ENCODE measurements around the gene GPR173. TPM values are rescaled to one million over a fixed set of nuclear protein-coding genes. Genes with fewer than 3 reads are reported as not detected.

Gene GPR173
- total and polyA plus RNA-seq, 2 experiments from 2014 or later = 1.2 to 3.4 TPM

DNA sequence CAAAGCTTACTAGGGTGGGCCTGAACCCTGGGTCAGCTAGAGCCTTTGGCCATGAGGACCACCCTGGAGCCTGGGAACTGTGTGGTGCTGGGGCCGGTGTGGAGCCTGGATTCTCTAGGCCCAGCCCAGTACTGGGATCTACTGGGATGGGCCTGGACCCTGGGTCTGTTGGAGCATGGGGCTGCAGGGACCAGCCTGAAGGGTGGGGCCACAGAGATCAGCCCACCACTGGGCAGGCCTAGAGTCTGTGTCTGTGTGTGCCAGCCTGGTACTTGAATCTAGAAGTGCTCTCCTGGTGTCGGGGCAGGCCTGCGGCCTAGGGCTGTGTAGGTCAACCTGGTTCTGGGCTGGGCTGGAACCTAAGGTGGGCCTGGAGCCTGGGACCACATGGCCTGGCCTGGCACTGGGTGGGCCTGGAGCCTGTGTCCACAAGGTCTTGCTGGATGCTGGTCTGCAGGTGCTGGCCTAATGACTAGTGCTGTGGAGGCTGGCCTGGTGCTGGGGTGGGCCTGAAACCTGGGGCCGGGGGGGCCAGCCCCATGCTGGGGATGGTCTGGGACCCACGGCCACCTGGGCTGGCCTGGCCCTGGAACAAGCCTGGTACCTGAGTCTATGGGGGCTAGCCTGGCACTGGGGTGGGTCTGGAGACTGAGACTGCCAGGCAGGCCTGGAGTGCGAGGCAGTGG lies 66.4 kb downstream of the GPR173 start:
- H3K36me3 ChIP-seq (replicated peaks; ENCODE audit: insufficient read depth, low read depth) = no peaks in the 10 kb centered on the region
- H3K4me2 ChIP-seq = no peak overlapping the region
- DNase-seq (ENCODE audit: low spot score) = no peak
- H3K27me3 ChIP-seq = no peaks in the 10 kb centered on the region
- no peaks in the 10 kb centered on the region for H3K79me2 ChIP-seq
- no peaks in the 10 kb centered on the region for H3K9me2 ChIP-seq (replicated peaks; ENCODE audit: insufficient read depth)
- no peak for TF ChIP-seq EZH2phosphoT487 (IDR thresholded peaks at IDR 0.05; ENCODE audit: low read depth, severe bottlenecking, unreplicated experiment)
- TF ChIP-seq CTCF (IDR thresholded peaks at IDR 0.05; ENCODE audit: poor library complexity) = no peak
- no peak for TF ChIP-seq EZH2 (IDR thresholded peaks at IDR 0.05; ENCODE audit: borderline replicate concordance)
- no peak overlapping the region for H2AFZ ChIP-seq
- no peaks in the 10 kb centered on the region for H3K4me1 ChIP-seq (ENCODE audit: insufficient read depth)
- H3K4me3 ChIP-seq = no peak overlapping the region
- H3K27ac ChIP-seq = no peak overlapping the region
- WGBS (ENCODE audit: low lambda C conversion rate, missing lambda C conversion rate) = 90% methylated on average over 5 of the region's 6 CpGs
- no peaks in the 10 kb centered on the region for H3K9me3 ChIP-seq (ENCODE audit: low read depth)
- no peaks in the 10 kb centered on the region for H4K20me1 ChIP-seq (ENCODE audit: insufficient read depth, poor library complexity, severe bottlenecking)

GRCh38 chrX:53115550-53115874 lies 66.9 kb downstream of the GPR173 start:
- WGBS (ENCODE audit: low lambda C conversion rate, missing lambda C conversion rate) = 69% methylated on average over 2 of the region's 2 CpGs
- Histone ChIP-seq H3K9me3 (ENCODE audit: low read depth) (no peaks in the 10 kb centered on the region), H2AFZ (no peak overlapping the region), H4K20me1 (ENCODE audit: insufficient read depth, poor library complexity, severe bottlenecking) (no peaks in the 10 kb centered on the region), H3K36me3 (replicated peaks; ENCODE audit: insufficient read depth, low read depth) (no peaks in the 10 kb centered on the region), H3K9me2 (replicated peaks; ENCODE audit: insufficient read depth) (no peaks in the 10 kb centered on the region), H3K79me2 (no peaks in the 10 kb centered on the region), H3K4me2 (no peak overlapping the region), H3K27ac (no peak overlapping the region), H3K4me1 (ENCODE audit: insufficient read depth) (no peaks in the 10 kb centered on the region), H3K4me3 (no peak overlapping the region), H3K27me3 (no peaks in the 10 kb centered on the region)
- TF ChIP-seq CTCF (IDR thresholded peaks at IDR 0.05; ENCODE audit: poor library complexity) = no peak
- TF ChIP-seq EZH2phosphoT487 (IDR thresholded peaks at IDR 0.05; ENCODE audit: low read depth, severe bottlenecking, unreplicated experiment) = no peak
- no peak for TF ChIP-seq EZH2 (IDR thresholded peaks at IDR 0.05; ENCODE audit: borderline replicate concordance)
- no peak for DNase-seq (ENCODE audit: low spot score)

DNA sequence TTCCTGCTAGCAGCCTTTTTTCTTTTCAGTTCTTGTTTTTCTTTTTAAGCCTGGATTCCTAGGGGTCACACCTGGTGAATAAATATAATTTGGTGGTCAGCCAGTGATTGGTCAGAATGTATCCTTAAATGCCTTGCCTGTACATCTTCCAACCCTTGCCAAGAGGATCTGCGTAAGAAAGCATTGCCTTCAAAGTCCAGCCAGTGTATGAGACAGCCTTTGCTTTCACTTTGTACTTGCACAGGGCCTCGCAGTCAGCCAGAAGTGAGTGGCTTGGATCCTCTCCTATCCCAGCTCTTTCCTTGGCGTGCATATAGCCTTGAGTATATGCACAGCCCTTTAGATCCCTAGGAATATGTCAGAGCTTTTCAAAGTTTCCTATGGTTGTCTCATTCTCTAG lies 67.5 kb downstream of the GPR173 start:
- 74% methylated on average over 3 of the region's 3 CpGs for WGBS (ENCODE audit: low lambda C conversion rate, missing lambda C conversion rate)
- H3K9me3 ChIP-seq (ENCODE audit: low read depth) = no peaks in the 10 kb centered on the region
- no peaks in the 10 kb centered on the region for H3K4me1 ChIP-seq (ENCODE audit: insufficient read depth)
- no peaks in the 10 kb centered on the region for H3K36me3 ChIP-seq (replicated peaks; ENCODE audit: insufficient read depth, low read depth)
- no peak overlapping the region for H3K4me2 ChIP-seq
- DNase-seq (ENCODE audit: low spot score) = no peak
- no peaks in the 10 kb centered on the region for H4K20me1 ChIP-seq (ENCODE audit: insufficient read depth, poor library complexity, severe bottlenecking)
- no peak overlapping the region for H3K27ac ChIP-seq
- no peaks in the 10 kb centered on the region for H3K79me2 ChIP-seq
- TF ChIP-seq EZH2phosphoT487 (IDR thresholded peaks at IDR 0.05; ENCODE audit: low read depth, severe bottlenecking, unreplicated experiment) (no peak), CTCF (IDR thresholded peaks at IDR 0.05; ENCODE audit: poor library complexity) (no peak), EZH2 (IDR thresholded peaks at IDR 0.05; ENCODE audit: borderline replicate concordance) (no peak)
- H3K9me2 ChIP-seq (replicated peaks; ENCODE audit: insufficient read depth) = no peaks in the 10 kb centered on the region
- H3K27me3 ChIP-seq = no peaks in the 10 kb centered on the region
- H2AFZ ChIP-seq = no peak overlapping the region
- H3K4me3 ChIP-seq = no peak overlapping the region
